CD4-positive, alpha-beta memory T cell (primary cell): Measurements from ENCODE around the gene ILF2. TPM values are rescaled to one million over a fixed set of nuclear protein-coding genes. Genes with fewer than 3 reads are reported as not detected.

Experiments
- CTCF ChIA-PET: fragments of 350-600 bp; sonication (Branson Sonifier 250); formaldehyde crosslinking; loops from one replicate; lab custom pipeline; 2021; ENCODE audit warnings: inconsistent platforms; ENCODE audit not compliant: partially characterized antibody; lab: Charles Lee
- POLR2A ChIA-PET: fragments of 350-600 bp; sonication (Branson Sonifier 250); formaldehyde crosslinking; loops from one replicate; lab custom pipeline; 2021; ENCODE audit not compliant: partially characterized antibody; lab: Charles Lee
- DNase-seq, 5 donors: peaks; one replicate each; pipeline versions ENCODE4 v3.0.0 to v3.0.0-alpha.2; 2020 to 2022; ENCODE audit warnings: mixed read lengths in 1 of 5
- H3K27ac ChIP-seq: one replicate; pipeline ENCODE4 v1.7.0; 2013; ENCODE audit warnings: low read depth, low read length
- H3K27me3 ChIP-seq: 2 replicates; pipeline ENCODE4 v1.7.0; 2013; ENCODE audit warnings: mild to moderate bottlenecking, low read length, moderate library complexity; ENCODE audit not compliant: insufficient read depth
- H3K36me3 ChIP-seq: 2 replicates; pipeline ENCODE4 v1.7.0; 2013; ENCODE audit warnings: mild to moderate bottlenecking, low read length, moderate library complexity; ENCODE audit not compliant: insufficient read depth
- H3K4me1 ChIP-seq: 2 replicates; pipeline ENCODE4 v1.7.0; 2013; ENCODE audit warnings: mild to moderate bottlenecking, low read length, moderate library complexity; ENCODE audit not compliant: insufficient read depth
- H3K4me3 ChIP-seq, 2 donors: one replicate each; pipeline ENCODE4 v1.7.0; 2013; ENCODE audit warnings: low read length in 2 of 2, mild to moderate bottlenecking in 1 of 2
- H3K9me3 ChIP-seq, 2 donors: one replicate each; pipeline ENCODE4 v1.7.0; 2013; ENCODE audit warnings: low read length in 2 of 2, control low read depth in 1 of 2; ENCODE audit not compliant: control insufficient read depth in 1 of 2
- H3K27ac Mint-ChIP-seq, 7 donors: one replicate each; pipeline ENCODE4 v1.8.0; 2020 to 2021; ENCODE audit warnings: mixed read lengths in 7 of 7, mild to moderate bottlenecking in 6 of 7, inconsistent platforms in 3 of 7, moderate library complexity in 3 of 7
- H3K27me3 Mint-ChIP-seq, 2 donors: one replicate each; pipeline ENCODE4 v1.8.0; 2020 to 2021; ENCODE audit warnings: mixed read lengths in 2 of 2
- H3K36me3 Mint-ChIP-seq, 2 donors: one replicate each; pipeline ENCODE4 v1.8.0; 2020 to 2021; ENCODE audit warnings: mixed read lengths in 2 of 2, inconsistent platforms in 1 of 2, mild to moderate bottlenecking in 1 of 2
- H3K4me1 Mint-ChIP-seq, 4 donors: one replicate each; pipeline ENCODE4 v1.8.0; 2020 to 2021; ENCODE audit warnings: mixed read lengths in 4 of 4, mild to moderate bottlenecking in 1 of 4
- H3K4me3 Mint-ChIP-seq, 8 donors: one replicate each; pipeline ENCODE4 v1.8.0; 2020 to 2021; ENCODE audit warnings: mixed read lengths in 8 of 8, mild to moderate bottlenecking in 7 of 8, moderate library complexity in 6 of 8, inconsistent platforms in 3 of 8
- H3K9me3 Mint-ChIP-seq, 8 donors: one replicate each; pipeline ENCODE4 v1.8.0; 2020 to 2021; ENCODE audit warnings: mixed read lengths in 8 of 8, mild to moderate bottlenecking in 5 of 8, inconsistent platforms in 3 of 8, moderate library complexity in 1 of 8
- intact Hi-C: fragments of 100-400 bp; cut with micrococcal nuclease; formaldehyde crosslinking; loops from one replicate; pipeline ENCODE4 v1.15.1; 2023
- polyA plus RNA-seq, 2 donors: library from polyadenylated mRNA; unstranded; fragments of 300-500 nt; fragmentation: Illumina TruSeq; gene quantifications; one replicate each; pipeline ENCODE4 v1.2.3, GENCODE V29; 2021
- total RNA-seq, 2 experiments: library from RNA; stranded (reverse); gene quantifications; one replicate each; pipeline ENCODE4 v1.2.3, GENCODE V29; 2021

Gene ILF2
- total and polyA plus RNA-seq, 4 experiments from 2014 or later, result 82.3 to 200 (median 112) TPM

DNA sequence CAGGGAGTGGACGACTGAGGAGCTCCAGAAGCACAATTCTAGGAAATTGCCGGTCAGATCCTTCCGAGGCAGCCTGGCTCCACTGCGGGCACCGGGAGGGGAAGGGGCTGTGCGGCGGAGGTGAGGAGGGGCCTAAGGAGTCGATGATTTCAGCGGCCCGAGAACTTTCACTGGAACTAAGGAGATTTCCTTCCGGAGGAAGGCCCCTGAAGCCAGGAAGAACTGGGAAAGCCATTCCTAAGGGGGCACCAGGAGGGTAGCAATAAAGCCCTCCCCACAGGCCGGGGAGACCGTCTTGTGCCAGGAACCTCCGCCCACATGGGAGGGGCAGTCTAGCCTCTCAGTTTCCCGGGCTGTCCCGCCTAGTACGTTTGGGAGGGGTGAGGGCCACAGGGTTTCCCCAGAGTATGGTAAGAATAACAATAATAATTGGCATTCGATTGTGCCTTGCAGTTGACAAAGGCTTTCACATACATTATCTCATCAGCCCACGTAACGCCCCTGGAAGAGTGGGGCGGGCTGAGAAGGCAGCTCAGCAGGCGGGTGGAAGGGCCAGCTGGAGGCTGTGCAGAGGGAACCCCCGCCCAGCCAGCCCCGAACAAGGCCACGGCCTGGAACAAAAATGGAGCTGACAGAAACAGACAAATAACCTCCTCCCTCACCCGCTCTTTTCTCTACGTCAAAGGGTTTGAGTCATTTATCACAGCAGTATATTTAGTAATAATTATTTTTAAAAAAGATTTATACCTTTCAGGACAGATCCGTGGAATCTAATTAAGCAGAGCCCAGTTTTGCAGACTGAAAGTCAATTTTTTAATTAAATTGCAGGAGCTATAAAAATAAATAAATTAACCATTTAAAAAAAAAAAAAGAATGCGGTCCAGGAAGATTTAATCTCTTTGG lies 27.5 kb upstream of the ILF2 start:
- no peaks in the 10 kb centered on the region for H3K4me1 Mint-ChIP-seq
- no peaks in the 10 kb centered on the region for H3K36me3 Mint-ChIP-seq
- CTCF ChIA-PET, result no interaction called here
- H3K36me3 ChIP-seq, result no peaks in the 10 kb centered on the region
- H3K4me1 ChIP-seq, result no peaks in the 10 kb centered on the region
- peak overlapping the region in 1 of 8 donors; percentile 54 for H3K4me3 Mint-ChIP-seq
- intact Hi-C loops, result no loop called here
- no peak for DNase-seq
- H3K9me3 ChIP-seq, result no peaks in the 10 kb centered on the region
- no peak overlapping the region for H3K27ac ChIP-seq
- no peak overlapping the region for H3K27ac Mint-ChIP-seq
- H3K27me3 Mint-ChIP-seq, result no peaks in the 10 kb centered on the region
- H3K27me3 ChIP-seq, result no peaks in the 10 kb centered on the region
- POLR2A ChIA-PET, result no interaction called here
- no peak overlapping the region for H3K4me3 ChIP-seq
- H3K9me3 Mint-ChIP-seq, result no peaks in the 10 kb centered on the region

DNA sequence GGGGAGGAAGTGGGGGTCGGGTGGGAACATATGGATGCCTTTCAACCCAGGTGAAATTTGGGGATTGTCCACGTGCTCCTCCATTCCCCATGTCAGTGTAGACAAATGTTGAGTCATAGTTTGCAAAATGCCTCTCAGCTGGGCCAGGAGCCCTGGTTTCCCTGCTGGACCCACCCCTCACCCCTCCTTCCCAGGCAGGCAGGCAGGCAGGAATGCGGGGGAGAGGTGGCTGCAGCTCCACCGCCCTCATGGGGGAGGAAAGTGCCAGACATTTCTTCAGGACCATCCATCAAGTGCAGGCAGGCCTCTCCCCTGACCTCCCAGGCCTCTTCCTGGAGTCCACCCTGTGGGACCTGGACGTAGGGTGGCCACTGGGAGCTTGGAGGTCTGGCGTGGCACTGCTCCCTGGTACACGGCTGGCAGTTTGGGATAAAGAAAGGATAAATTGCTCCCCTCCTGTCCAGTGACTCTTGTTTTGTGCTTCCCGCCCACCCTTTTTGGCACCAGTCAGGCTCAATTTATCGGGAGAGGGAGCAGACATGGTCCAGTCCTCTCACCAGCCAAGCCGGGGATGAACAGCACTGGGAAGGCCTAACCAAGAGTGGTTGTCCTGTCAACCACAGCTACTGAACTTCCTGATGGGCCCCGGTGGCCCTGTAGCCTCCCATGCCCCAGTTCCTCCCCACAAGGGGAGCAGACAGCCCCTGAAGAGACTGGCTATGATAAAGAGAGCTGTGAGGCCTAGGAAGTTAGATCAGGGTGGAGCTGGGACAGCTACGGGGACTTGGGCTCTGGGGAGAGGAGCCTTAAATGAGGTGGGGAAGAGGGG lies 26.6 kb upstream of the ILF2 start:
- H3K27ac Mint-ChIP-seq, result no peak overlapping the region
- POLR2A ChIA-PET, result no interaction called here

DNA sequence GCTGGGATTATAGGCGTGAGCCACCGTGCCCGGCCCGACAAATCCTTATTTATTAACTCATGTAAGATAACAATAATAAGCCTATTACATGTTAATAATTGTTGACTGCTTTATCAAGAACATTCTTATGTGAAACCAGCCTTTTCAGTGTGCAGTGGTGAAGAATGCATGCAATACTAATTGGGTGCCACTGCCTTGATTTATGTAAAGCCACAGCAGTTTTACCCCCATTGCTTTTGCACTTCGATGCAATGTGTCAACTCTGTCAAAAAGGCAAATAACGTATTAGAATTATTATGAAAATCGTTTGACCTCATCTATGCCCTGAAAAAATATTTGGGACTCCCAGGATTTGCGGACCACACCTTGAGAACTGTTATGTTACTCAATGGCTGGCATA lies 25.9 kb upstream of the ILF2 start:
- H3K27me3 ChIP-seq, result no peaks in the 10 kb centered on the region
- CTCF ChIA-PET, result no interaction called here
- Mint-ChIP-seq H3K4me1 (no peaks in the 10 kb centered on the region), H3K36me3 (no peaks in the 10 kb centered on the region), H3K27me3 (no peaks in the 10 kb centered on the region), H3K4me3 (no peak overlapping the region), H3K27ac (no peak overlapping the region), H3K9me3 (no peaks in the 10 kb centered on the region)
- no peaks in the 10 kb centered on the region for H3K36me3 ChIP-seq
- H3K4me1 ChIP-seq, result no peaks in the 10 kb centered on the region
- no peak for DNase-seq
- intact Hi-C loops, result no loop called here
- no peak overlapping the region for H3K27ac ChIP-seq
- no peaks in the 10 kb centered on the region for H3K9me3 ChIP-seq
- no peak overlapping the region for H3K4me3 ChIP-seq
- POLR2A ChIA-PET, result no interaction called here

More for the DNA sequence above, 26.6 kb upstream of the ILF2 start:
- H3K27me3 ChIP-seq, result no peaks in the 10 kb centered on the region
- H3K4me1 Mint-ChIP-seq, result no peaks in the 10 kb centered on the region
- no peaks in the 10 kb centered on the region for H3K36me3 ChIP-seq
- H3K4me3 Mint-ChIP-seq, result peak overlapping the region in 1 of 8 donors; percentile 54
- no peak overlapping the region for H3K4me3 ChIP-seq
- no peaks in the 10 kb centered on the region for H3K4me1 ChIP-seq
- no peaks in the 10 kb centered on the region for H3K27me3 Mint-ChIP-seq
- intact Hi-C loops, result no loop called here
- no peaks in the 10 kb centered on the region for H3K36me3 Mint-ChIP-seq
- H3K27ac ChIP-seq, result no peak overlapping the region
- no peaks in the 10 kb centered on the region for H3K9me3 Mint-ChIP-seq
- no peak for DNase-seq
- no peaks in the 10 kb centered on the region for H3K9me3 ChIP-seq
- CTCF ChIA-PET, result no interaction called here

DNA sequence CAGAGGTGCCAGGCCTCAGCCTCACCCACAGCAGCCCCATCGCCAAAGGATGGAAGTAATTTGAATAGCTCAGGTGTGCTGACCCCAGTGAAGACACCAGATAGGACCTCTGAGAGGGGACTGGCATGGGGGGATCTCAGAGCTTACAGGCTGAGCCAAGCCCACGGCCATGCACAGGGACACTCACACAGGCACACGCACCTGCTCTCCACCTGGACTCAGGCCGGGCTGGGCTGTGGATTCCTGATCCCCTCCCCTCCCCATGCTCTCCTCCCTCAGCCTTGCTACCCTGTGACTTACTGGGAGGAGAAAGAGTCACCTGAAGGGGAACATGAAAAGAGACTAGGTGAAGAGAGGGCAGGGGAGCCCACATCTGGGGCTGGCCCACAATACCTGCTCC lies 22.7 kb upstream of the ILF2 start:
- H3K36me3 ChIP-seq, result no peaks in the 10 kb centered on the region
- H3K4me1 ChIP-seq, result peaks cover 4% of the 10 kb centered on the region
- H3K27me3 ChIP-seq, result no peaks in the 10 kb centered on the region
- no peaks in the 10 kb centered on the region for H3K9me3 Mint-ChIP-seq
- H3K27ac ChIP-seq, result no peak overlapping the region
- H3K27me3 Mint-ChIP-seq, result peaks cover 0 to under 1% of the 10 kb centered on the region in 2 donors
- no peaks in the 10 kb centered on the region for H3K9me3 ChIP-seq
- no peak overlapping the region for H3K27ac Mint-ChIP-seq
- no peak overlapping the region for H3K4me3 ChIP-seq
- H3K36me3 Mint-ChIP-seq, result no peaks in the 10 kb centered on the region
- peaks cover 3 to 9% (median 5%) of the 10 kb centered on the region in 4 donors for H3K4me1 Mint-ChIP-seq
- ChIA-PET POLR2A (no interaction called here), CTCF (no interaction called here)
- no peak for DNase-seq
- H3K4me3 Mint-ChIP-seq, result no peak overlapping the region
- intact Hi-C loops, result no loop called here

DNA sequence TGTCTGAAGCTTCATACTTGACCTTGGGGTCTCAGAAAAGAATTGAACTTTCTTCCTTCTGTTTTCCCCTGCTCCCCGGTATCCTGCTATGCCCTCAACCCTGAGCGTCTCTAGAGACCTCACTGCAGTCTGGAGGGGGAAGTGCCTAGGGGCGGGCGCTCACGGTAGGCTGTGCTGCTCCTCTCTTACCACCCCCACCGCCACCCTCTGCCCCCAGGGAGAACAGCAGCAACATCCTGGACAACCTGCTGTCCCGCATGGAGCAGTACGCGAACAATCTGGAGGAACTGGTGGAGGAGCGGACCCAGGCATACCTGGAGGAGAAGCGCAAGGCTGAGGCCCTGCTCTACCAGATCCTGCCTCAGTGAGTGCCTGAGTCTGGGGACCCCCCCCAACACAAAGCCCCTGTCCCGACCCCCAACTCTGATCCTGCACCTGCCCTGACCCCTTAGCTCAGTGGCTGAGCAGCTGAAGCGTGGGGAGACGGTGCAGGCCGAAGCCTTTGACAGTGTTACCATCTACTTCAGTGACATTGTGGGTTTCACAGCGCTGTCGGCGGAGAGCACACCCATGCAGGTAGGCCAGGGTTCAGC lies 18.0 kb upstream of the ILF2 start:
- peaks cover 3 to 9% (median 5%) of the 10 kb centered on the region in 4 donors for H3K4me1 Mint-ChIP-seq
- no peak for DNase-seq
- H3K4me3 Mint-ChIP-seq, result no peak overlapping the region
- ChIA-PET CTCF (interaction anchor here (1.5 kb wide), 1 partner anchor 13 kb away, joined by 3 read pairs; no protein-coding TSS in a partner anchor), POLR2A (no interaction called here)
- H3K36me3 ChIP-seq, result no peaks in the 10 kb centered on the region
- H3K36me3 Mint-ChIP-seq, result peaks cover 0 to 3% of the 10 kb centered on the region in 2 donors
- peaks cover 3 to 5% of the 10 kb centered on the region in 2 donors for H3K27me3 Mint-ChIP-seq
- peaks cover 4% of the 10 kb centered on the region for H3K4me1 ChIP-seq
- H3K9me3 ChIP-seq, result no peaks in the 10 kb centered on the region
- H3K27me3 ChIP-seq, result no peaks in the 10 kb centered on the region
- no peaks in the 10 kb centered on the region for H3K9me3 Mint-ChIP-seq
- intact Hi-C loops, result no loop called here
- H3K27ac Mint-ChIP-seq, result peak overlapping the region in 1 of 7 donors; percentile 4
- no peak overlapping the region for H3K27ac ChIP-seq
- H3K4me3 ChIP-seq, result no peak overlapping the region

DNA sequence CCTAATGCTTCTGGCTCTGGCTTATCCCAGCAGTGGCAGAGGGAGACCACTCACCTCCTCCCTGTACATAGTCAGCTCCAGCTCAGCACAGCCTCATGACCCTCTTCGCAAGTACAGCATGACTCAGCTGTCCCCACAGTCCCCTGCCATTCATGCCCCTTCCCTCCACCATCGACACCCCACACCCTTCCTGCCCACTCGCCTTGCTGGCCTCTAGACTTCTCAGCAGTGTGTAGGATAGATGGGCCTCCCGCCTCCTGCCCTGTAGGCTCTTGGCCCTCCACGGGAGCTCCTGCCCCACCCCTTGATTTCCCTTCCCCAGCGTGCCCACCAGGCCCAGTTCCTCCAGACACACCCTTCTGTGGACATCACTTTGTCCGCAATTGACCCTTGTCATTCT lies 17.5 kb upstream of the ILF2 start:
- H3K27ac Mint-ChIP-seq, result peak overlapping the region in 1 of 7 donors; percentile 4
- H3K4me1 Mint-ChIP-seq, result peaks cover 3 to 9% (median 5%) of the 10 kb centered on the region in 4 donors
- H3K4me3 Mint-ChIP-seq, result peak overlapping the region in 1 of 8 donors; percentile 5

More for the DNA sequence above, 17.5 kb upstream of the ILF2 start:
- Histone ChIP-seq H3K27ac (no peak overlapping the region), H3K9me3 (no peaks in the 10 kb centered on the region), H3K36me3 (no peaks in the 10 kb centered on the region), H3K4me1 (peaks cover 4% of the 10 kb centered on the region), H3K27me3 (no peaks in the 10 kb centered on the region), H3K4me3 (no peak overlapping the region)
- ChIA-PET CTCF (interaction anchor here (1.5 kb wide), 1 partner anchor 12 kb away, joined by 3 read pairs; no protein-coding TSS in a partner anchor), POLR2A (no interaction called here)
- Mint-ChIP-seq H3K36me3 (peaks cover 0 to 3% of the 10 kb centered on the region in 2 donors), H3K9me3 (no peaks in the 10 kb centered on the region), H3K27me3 (peaks cover 3 to 8% of the 10 kb centered on the region in 2 donors)
- intact Hi-C loops, result no loop called here
- DNase-seq, result no peak
